Cardiac fibroblast (primary cell): Measurements from ENCODE around the gene RNH1.

Source experiments
- DNase-seq, 2 donors: peaks; one replicate each; pipeline versions ENCODE4 v3.0.0 to v3.0.0-alpha.2; 2010; ENCODE audit warnings: low read depth in 2 of 2
- H3K4me3 ChIP-seq, 2 donors: replicated peaks in 1 of 2; 1 replicate in 1 of 2; 2 replicates in 1 of 2; pipeline ENCODE4 v1.5.1; 2011; ENCODE audit warnings: low read depth in 2 of 2, low read length in 2 of 2, mild to moderate bottlenecking in 2 of 2, moderate library complexity in 1 of 2
- TF ChIP-seq, protein P1 (sequence below): IDR thresholded peaks from one replicate; pipeline ENCODE4 v1.5.1; 2011; ENCODE audit warnings: low read depth, mild to moderate bottlenecking, low read length, inconsistent platforms

RNH1 gene

DNA sequence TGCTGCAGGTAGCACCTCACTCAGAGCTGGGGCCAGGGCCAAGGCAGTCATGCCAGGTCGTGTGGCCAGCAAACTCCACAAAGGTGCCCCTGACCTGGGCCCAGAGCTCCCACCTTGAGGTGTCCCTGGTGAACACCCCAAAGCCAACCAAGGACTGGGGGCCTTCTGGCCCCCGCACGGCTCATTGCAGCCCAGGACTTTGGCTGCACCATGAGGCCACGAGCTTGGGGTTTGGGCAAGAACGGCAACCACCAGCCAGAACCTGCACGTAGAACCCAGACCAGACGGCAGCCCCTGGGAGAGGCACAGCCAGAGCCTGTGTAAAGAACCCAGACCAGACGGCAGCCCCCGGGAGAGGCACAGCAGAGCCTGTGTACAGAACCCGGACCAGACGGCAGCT, 38.1 kb upstream of the RNH1 start:
- TF ChIP-seq, protein P1, sequence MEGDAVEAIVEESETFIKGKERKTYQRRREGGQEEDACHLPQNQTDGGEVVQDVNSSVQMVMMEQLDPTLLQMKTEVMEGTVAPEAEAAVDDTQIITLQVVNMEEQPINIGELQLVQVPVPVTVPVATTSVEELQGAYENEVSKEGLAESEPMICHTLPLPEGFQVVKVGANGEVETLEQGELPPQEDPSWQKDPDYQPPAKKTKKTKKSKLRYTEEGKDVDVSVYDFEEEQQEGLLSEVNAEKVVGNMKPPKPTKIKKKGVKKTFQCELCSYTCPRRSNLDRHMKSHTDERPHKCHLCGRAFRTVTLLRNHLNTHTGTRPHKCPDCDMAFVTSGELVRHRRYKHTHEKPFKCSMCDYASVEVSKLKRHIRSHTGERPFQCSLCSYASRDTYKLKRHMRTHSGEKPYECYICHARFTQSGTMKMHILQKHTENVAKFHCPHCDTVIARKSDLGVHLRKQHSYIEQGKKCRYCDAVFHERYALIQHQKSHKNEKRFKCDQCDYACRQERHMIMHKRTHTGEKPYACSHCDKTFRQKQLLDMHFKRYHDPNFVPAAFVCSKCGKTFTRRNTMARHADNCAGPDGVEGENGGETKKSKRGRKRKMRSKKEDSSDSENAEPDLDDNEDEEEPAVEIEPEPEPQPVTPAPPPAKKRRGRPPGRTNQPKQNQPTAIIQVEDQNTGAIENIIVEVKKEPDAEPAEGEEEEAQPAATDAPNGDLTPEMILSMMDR = no peak
- DNase-seq = no peak
- no peak overlapping the region for H3K4me3 ChIP-seq

DNA sequence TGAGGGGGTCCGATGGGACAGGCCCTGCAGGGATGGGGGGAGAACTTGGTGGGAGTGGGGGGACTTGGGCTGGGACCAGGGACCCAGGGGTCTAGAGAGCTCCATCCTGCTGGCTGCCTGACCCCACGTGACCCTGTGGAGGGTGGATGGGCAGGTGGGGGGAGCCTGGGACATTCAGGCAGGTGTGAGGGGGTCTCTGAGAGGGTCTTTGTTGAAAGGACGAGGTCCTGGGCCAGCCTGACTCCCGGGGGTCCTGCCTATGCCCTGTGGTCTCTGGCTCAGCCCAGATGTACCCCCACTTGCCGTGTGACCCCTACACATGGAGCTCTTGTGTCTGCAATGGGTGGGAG, 37.8 kb upstream of the RNH1 start:
- DNase-seq = no peak
- TF ChIP-seq, protein P1 = no peak
- no peak overlapping the region for H3K4me3 ChIP-seq

DNA sequence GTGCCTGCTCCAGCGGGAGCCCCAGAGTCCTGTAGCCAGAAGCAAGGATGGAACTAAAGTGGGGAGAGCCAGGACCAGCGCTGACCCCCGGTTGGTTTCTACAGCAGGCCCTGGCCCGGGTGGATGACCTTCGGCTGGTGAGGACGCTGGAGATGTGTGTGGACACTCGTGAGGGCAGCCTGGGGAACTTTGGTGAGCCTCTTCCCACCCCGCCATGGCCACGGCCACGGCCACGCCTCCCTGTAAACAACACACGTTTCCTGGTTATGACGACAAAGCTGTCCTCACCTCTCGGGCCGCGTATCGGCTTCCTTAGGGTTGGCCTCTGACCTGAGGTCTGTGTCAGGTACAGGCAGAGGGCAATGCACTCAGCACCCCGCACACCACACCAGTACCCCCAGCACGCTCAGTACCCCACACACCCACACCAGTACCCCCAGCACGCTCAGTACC, 34.4 kb upstream of the RNH1 start:
- TF ChIP-seq, protein P1 = no peak
- no peak overlapping the region for H3K4me3 ChIP-seq
- no peak for DNase-seq

DNA sequence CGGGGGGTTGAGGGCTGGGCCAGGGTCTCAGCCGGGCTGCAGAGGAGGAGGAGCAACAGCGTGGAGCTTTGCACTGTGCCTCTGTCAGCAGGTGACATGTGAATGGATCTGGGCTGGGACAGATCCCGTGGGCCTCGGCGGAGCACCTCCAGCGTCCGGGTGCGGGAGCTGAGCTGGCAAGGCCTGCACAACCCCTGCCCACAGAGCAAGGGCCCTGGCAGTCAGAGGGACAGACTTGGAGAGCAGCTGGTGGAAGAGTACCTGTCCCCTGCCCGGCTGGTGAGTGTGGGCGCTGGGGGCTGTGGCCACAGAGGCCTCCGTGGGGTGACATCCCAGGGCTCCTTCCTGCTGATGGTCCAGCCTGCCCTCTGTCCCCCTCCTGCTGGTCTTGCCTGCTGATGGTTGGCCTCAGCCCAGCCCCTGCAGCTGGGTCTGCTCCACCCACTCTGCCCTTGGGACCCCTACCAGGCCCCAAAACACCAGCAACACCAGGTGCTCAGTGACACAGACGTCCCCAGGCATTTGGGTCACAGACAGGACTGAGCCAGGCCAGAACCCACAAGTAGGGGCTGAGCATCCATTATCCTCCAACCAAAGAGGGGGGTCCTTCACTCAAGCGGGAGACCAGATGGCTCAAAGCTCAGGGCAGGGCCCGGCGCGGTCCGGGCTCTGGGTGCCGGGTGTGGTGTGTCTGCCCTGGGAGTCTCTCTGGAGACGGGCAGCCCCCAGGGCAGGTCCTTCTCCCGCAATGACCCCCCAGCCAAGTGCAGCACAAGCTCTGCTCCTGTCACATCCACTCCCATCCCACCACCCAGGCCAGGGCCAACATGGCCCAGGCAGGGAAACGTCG, 33.8 kb upstream of the RNH1 start:
- no peak for DNase-seq
- no peak overlapping the region for H3K4me3 ChIP-seq
- TF ChIP-seq, protein P1 = no peak

DNA sequence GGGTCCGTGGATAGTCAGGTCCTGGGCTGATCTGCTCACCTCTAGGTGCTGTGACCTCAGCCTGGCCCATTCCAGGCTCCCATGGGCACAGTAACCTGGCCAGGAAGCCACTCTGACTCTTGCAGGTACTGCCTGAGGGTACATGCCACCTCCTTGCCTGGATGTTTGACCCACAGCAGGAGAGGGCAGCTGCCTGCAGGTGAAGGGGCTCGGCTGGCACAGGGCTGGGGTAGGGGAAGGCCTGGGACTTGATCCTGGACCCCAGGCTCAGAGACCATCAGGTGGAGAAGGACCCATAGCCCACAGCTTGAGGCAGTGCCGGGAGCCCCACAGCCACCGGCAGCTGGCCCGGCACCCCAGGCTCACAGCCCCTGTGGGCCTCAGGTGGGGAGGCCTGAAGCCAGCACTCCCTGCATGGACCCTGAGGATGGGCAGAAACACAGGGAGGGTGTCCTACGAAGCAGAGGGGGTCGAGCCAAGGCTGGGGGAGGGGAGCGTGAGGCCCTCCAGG, 33.0 kb upstream of the RNH1 start:
- TF ChIP-seq, protein P1 = no peak
- DNase-seq = no peak
- no peak overlapping the region for H3K4me3 ChIP-seq

DNA sequence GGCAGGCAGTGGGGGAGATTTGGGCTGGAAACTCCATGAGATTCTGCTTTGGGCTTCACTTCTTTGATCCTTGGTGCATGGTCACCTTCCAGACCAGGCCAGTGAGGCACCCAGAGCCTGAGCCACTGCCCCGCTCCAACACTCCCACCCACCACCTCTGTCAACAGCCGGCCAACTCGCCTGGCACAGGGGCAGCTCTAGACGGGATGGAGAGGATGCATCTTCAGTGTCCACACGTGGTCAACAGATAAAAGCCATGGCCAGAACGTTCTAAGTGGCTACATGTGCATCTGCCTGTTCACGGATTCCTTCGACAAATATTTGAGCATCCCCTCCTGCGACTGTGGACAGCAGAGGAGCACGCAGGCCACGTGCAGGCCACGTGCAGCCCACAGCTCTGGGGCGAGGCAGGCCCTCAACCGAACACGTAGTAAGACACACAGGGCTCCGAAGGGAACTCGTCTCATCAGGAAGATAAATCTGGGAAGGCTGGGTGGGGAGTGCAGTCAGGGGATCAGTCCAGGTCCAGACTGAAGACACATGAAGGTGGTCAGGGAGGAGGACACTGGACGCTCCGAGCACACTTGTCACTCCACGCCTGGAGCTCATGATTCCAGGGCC, 31.5 kb upstream of the RNH1 start:
- TF ChIP-seq, protein P1 = no peak
- no peak overlapping the region for H3K4me3 ChIP-seq
- no peak for DNase-seq
